ENCODE results near the gene CCDC195.
"Not testable (repeated sequence)": the region's sequence is repeated elsewhere in the genome, so short reads cannot be mapped to it uniquely, and the experiment has no call there.

Gene CCDC195

DNA sequence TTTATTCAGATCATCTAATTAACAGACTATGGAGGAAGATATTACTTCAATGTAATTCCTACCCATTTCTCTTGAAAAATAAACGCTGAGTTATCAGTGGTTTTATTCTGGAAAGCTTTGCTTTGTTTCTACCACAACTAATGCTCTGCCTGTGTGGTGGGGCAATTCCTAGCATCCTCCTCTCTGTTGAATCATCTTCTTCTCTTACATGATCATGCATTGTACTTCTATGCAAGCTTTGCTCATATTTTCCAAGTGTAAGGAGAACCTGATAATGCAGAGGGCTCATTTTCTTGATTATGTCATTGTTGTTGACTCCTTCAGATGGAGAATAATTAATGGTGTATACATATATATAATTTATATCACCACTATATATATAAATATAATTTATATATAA is 46.7 kb downstream of the CCDC195 start:
- Histone ChIP-seq H3K27me3 (ENCODE audit: insufficient read depth, poor library complexity, severe bottlenecking) (no peaks in the 10 kb centered on the region), H3K9me3 (ENCODE audit: severe bottlenecking) (no peaks in the 10 kb centered on the region), H3K4me1 (ENCODE audit: insufficient read depth, poor library complexity, severe bottlenecking) (no peaks in the 10 kb centered on the region), H3K36me3 (ENCODE audit: low read depth) (no peaks in the 10 kb centered on the region), H3K27ac (ENCODE audit: poor library complexity, severe bottlenecking) (no peak overlapping the region), H3K4me3 (ENCODE audit: severe bottlenecking) (no peak overlapping the region)
- TF ChIP-seq, protein P1, sequence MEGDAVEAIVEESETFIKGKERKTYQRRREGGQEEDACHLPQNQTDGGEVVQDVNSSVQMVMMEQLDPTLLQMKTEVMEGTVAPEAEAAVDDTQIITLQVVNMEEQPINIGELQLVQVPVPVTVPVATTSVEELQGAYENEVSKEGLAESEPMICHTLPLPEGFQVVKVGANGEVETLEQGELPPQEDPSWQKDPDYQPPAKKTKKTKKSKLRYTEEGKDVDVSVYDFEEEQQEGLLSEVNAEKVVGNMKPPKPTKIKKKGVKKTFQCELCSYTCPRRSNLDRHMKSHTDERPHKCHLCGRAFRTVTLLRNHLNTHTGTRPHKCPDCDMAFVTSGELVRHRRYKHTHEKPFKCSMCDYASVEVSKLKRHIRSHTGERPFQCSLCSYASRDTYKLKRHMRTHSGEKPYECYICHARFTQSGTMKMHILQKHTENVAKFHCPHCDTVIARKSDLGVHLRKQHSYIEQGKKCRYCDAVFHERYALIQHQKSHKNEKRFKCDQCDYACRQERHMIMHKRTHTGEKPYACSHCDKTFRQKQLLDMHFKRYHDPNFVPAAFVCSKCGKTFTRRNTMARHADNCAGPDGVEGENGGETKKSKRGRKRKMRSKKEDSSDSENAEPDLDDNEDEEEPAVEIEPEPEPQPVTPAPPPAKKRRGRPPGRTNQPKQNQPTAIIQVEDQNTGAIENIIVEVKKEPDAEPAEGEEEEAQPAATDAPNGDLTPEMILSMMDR (IDR thresholded peaks at IDR 0.05; ENCODE audit: poor library complexity, severe bottlenecking), result no peak
- DNase-seq (ENCODE audit: low spot score), result no peak
- ATAC-seq (ENCODE audit: low read depth), result no peak

DNA sequence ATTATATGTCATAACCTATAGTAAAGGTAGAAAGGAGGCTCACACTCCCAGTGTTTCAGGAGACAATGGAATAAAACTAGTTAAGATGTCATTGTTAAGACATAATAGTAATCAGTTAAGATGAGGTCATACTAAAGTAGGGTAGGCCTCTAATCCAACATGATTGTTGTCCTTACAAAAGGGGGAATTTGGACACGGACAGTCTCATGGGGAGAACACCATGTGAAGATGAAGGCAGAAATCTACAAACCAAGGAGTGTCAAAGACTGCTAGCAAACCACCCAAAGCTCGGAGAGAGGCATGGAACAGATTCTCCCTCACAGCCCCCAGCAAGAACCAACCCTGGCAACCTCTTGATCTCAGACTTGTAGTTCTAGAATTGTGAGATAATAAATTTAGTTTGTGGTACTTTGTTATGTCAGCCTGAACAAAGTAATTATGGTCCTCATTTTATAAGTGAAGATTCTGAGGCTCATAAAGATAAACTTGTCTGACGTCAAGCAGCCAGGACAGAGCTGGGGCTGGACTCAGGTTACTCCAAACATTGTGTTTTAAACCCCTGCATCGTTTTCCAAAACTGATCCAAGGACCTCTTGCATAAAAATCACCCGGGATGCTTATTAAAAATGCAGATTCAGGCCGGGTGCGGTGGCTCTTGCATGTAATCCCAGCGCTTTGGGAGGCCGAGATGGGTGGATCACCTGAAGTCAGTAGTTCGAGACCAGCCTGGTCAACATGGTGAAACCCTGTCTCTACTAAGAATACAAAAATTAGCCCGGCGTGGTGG is 47.8 kb downstream of the CCDC195 start:
- Histone ChIP-seq H3K9me3 (ENCODE audit: severe bottlenecking) (no peaks in the 10 kb centered on the region), H3K4me1 (ENCODE audit: insufficient read depth, poor library complexity, severe bottlenecking) (no peaks in the 10 kb centered on the region), H3K36me3 (ENCODE audit: low read depth) (no peaks in the 10 kb centered on the region), H3K4me3 (ENCODE audit: severe bottlenecking) (no peak overlapping the region), H3K27ac (ENCODE audit: poor library complexity, severe bottlenecking) (no peak overlapping the region), H3K27me3 (ENCODE audit: insufficient read depth, poor library complexity, severe bottlenecking) (no peaks in the 10 kb centered on the region)
- TF ChIP-seq, protein P1 (IDR thresholded peaks at IDR 0.05; ENCODE audit: poor library complexity, severe bottlenecking), result no peak
- no peak for DNase-seq (ENCODE audit: low spot score)
- no peak for ATAC-seq (ENCODE audit: low read depth)

DNA sequence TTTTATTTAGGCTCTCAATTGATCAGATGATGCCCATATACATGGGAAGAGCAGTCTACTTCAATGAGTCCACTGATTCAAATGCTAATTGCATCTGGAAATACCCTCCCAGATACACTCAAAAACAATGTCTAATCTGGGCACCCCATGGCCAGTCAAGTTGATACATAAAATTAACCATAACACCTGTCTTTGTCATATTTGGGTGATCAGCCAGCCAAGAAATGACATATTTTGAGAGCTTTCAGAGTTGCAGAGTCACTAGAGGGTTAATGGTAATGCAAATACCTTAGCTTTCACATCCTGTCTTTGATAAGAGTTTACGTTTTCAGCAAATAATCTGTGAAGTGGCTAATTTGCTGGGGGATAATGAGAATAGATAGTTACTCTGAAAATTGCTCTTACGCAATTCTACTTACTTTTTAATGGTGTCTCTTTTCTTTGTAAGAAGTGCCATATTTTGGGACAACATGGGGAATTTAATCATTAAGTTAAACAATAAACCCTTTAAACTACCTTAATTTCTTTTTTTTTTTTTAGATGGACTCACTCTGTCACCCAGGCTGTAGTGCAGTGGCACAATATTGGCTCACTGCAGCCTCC is 49.1 kb downstream of the CCDC195 start:
- no peak for ATAC-seq (ENCODE audit: low read depth)
- TF ChIP-seq, protein P1 (IDR thresholded peaks at IDR 0.05; ENCODE audit: poor library complexity, severe bottlenecking), result no peak
- Histone ChIP-seq H3K36me3 (ENCODE audit: low read depth) (no peaks in the 10 kb centered on the region), H3K4me3 (ENCODE audit: severe bottlenecking) (no peak overlapping the region), H3K4me1 (ENCODE audit: insufficient read depth, poor library complexity, severe bottlenecking) (no peaks in the 10 kb centered on the region), H3K27me3 (ENCODE audit: insufficient read depth, poor library complexity, severe bottlenecking) (no peaks in the 10 kb centered on the region), H3K9me3 (ENCODE audit: severe bottlenecking) (peaks cover 3% of the 10 kb centered on the region), H3K27ac (ENCODE audit: poor library complexity, severe bottlenecking) (no peak overlapping the region)
- no peak for DNase-seq (ENCODE audit: low spot score)

DNA sequence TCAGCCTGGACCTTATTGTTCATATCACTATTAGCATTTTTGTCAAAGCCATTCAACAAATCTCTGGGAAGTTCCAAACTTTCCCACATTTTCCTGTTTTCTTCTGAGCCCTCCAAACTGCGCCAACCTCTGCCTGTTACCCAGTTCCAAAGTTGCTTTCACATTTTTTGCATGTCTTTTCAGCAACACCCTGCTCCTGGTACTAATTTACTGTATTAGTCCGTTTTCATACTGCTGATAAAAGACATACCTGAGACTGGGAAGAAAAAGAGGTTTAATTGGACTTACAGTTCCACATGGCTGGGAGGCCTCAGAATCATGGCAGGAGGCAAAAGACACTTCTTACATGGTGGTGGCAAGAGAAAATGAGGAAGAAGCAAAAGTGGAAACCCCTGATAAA is 52.8 kb downstream of the CCDC195 start:
- not testable (repeated sequence) for H3K27me3 ChIP-seq (ENCODE audit: insufficient read depth, poor library complexity, severe bottlenecking); H3K36me3 ChIP-seq (ENCODE audit: low read depth); H3K4me1 ChIP-seq (ENCODE audit: insufficient read depth, poor library complexity, severe bottlenecking); DNase-seq (ENCODE audit: low spot score); H3K4me3 ChIP-seq (ENCODE audit: severe bottlenecking); H3K27ac ChIP-seq (ENCODE audit: poor library complexity, severe bottlenecking); H3K9me3 ChIP-seq (ENCODE audit: severe bottlenecking); ATAC-seq (ENCODE audit: low read depth)

DNA sequence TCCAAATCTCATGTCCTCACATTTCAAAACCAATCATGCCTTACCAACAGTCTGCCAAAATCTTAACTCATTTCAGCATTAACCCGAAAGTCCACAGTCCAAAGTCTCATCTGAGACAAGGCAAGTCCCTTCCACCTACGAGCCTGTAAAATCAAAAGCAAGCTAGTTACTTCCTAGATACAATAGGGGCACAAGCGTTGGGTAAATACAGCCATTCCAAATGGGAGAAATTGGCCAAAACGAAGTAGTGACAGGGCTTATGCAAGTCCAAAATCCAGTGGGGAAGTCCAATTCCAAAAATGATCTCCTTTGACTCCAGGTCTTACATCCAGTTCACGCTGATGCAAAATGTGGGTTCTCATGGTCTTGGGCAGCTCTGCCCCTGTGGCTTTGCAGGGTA is 54.5 kb downstream of the CCDC195 start:
- H3K36me3 ChIP-seq (ENCODE audit: low read depth); H3K4me3 ChIP-seq (ENCODE audit: severe bottlenecking); H3K4me1 ChIP-seq (ENCODE audit: insufficient read depth, poor library complexity, severe bottlenecking); DNase-seq (ENCODE audit: low spot score); ATAC-seq (ENCODE audit: low read depth); H3K9me3 ChIP-seq (ENCODE audit: severe bottlenecking); H3K27ac ChIP-seq (ENCODE audit: poor library complexity, severe bottlenecking); H3K27me3 ChIP-seq (ENCODE audit: insufficient read depth, poor library complexity, severe bottlenecking): not testable (repeated sequence)

DNA sequence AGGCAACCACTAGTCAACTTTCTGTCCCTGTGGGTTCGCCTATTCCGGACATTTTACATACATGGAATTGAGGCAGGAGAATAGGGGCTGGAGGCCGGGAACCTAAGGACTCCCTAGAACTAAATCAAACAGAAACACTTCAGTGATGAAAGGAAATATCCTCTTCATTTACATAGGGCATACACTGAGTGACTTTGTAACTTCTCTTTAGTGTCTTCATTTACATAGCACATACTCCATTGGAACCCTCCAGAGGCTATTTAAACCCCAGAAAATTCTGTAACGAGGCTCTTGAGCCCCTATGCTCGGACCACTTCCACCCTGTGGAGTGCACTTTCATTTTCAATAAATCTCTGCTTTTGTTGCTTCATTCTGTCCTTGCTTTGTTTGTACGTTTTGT is 56.5 kb downstream of the CCDC195 start:
- Histone ChIP-seq H3K27ac (ENCODE audit: poor library complexity, severe bottlenecking) (no peak overlapping the region), H3K36me3 (ENCODE audit: low read depth) (no peaks in the 10 kb centered on the region), H3K4me1 (ENCODE audit: insufficient read depth, poor library complexity, severe bottlenecking) (no peaks in the 10 kb centered on the region), H3K9me3 (ENCODE audit: severe bottlenecking) (peaks cover 3% of the 10 kb centered on the region), H3K27me3 (ENCODE audit: insufficient read depth, poor library complexity, severe bottlenecking) (no peaks in the 10 kb centered on the region), H3K4me3 (ENCODE audit: severe bottlenecking) (no peak overlapping the region)
- DNase-seq (ENCODE audit: low spot score) (no peak), ATAC-seq (ENCODE audit: low read depth) (no peak)
- TF ChIP-seq, protein P1 (IDR thresholded peaks at IDR 0.05; ENCODE audit: poor library complexity, severe bottlenecking), result no peak
